SU-DHL-6 (cell line): Measurements from ENCODE around the gene TANC1.

Experiments
- H2AFZ ChIP-seq: fragments of 200-600 bp; sonication (generic); 2 replicates; pipeline ENCODE4 v1.6.1; 2014; ENCODE audit warnings: low read depth, mild to moderate bottlenecking, moderate library complexity, mixed read lengths, antibody characterized with exemption, low read length; ENCODE audit not compliant: severe bottlenecking
- H3F3A ChIP-seq: fragments of 200-600 bp; shearing (Covaris generic); 2 replicates; pipeline ENCODE4 v1.6.0; 2016; ENCODE audit warnings: antibody characterized with exemption, mild to moderate bottlenecking; ENCODE audit not compliant: insufficient read depth
- H3K27ac ChIP-seq: fragments of 200-600 bp; sonication (generic); 2 replicates; pipeline ENCODE4 v1.5.1; 2016; ENCODE audit warnings: low read depth, mild to moderate bottlenecking, low read length, moderate library complexity, mixed read lengths
- H3K27me3 ChIP-seq: fragments of 200-600 bp; sonication (generic), shearing (Covaris generic); 2 replicates; pipeline ENCODE4 v1.6.0; 2014; ENCODE audit warnings: mild to moderate bottlenecking, low read length
- H3K36me3 ChIP-seq: fragments of 200-600 bp; sonication (generic); 2 replicates; pipeline ENCODE4 v1.6.1; 2014; ENCODE audit warnings: mild to moderate bottlenecking, low read length, mixed read lengths
- H3K4me2 ChIP-seq: fragments of 300-600, 200-600 bp; shearing (Covaris generic), sonication (generic); 2 replicates; pipeline ENCODE4 v1.6.0; 2014; ENCODE audit warnings: low read length, low read depth, mild to moderate bottlenecking; ENCODE audit not compliant: poor library complexity, severe bottlenecking
- H3K4me3 ChIP-seq: fragments of 200-600 bp; sonication (generic); 2 replicates; pipeline ENCODE4 v1.5.1; 2014; ENCODE audit warnings: antibody characterized with exemption, low read length, mild to moderate bottlenecking, mixed read lengths; ENCODE audit not compliant: insufficient read depth, poor library complexity, severe bottlenecking
- H3K79me2 ChIP-seq: fragments of 200-600 bp; sonication (generic); 2 replicates; pipeline ENCODE4 v1.6.1; 2014; ENCODE audit warnings: mild to moderate bottlenecking, low read length, moderate library complexity; ENCODE audit not compliant: insufficient read depth
- H3K9ac ChIP-seq: fragments of 200-600 bp; sonication (generic); 2 replicates; pipeline ENCODE4 v1.7.0; 2014; ENCODE audit warnings: mild to moderate bottlenecking, low read length
- H3K9me2 ChIP-seq: fragments of 200-600 bp; sonication (generic); replicated peaks from 2 replicates; pipeline ENCODE4 v1.6.1; 2014; ENCODE audit warnings: low read length; ENCODE audit not compliant: insufficient read depth
- H3K9me3 ChIP-seq: fragments of 200-600 bp; sonication (generic); 2 replicates; pipeline ENCODE4 v1.6.1; 2014; ENCODE audit warnings: low read length, mixed read lengths; ENCODE audit not compliant: insufficient read depth
- H4K20me1 ChIP-seq: fragments of 200-600 bp; sonication (generic); 2 replicates; pipeline ENCODE4 v1.6.1; 2014; ENCODE audit warnings: low read depth, mild to moderate bottlenecking, antibody characterized with exemption, low read length, moderate library complexity, mixed read lengths
- CTCF ChIP-seq: fragments of 200-600 bp; sonication (generic); IDR thresholded peaks from one replicate; pipeline ENCODE4 v1.5.1; 2017; ENCODE audit warnings: antibody characterized with exemption, mild to moderate bottlenecking, low read length, moderate library complexity; ENCODE audit not compliant: insufficient read depth, poor library complexity, severe bottlenecking
- EZH2phosphoT487 ChIP-seq: fragments of 200-600 bp; sonication (generic), shearing (Covaris generic); conservative IDR thresholded peaks from 2 replicates; pipeline ENCODE4 v1.6.1; 2018; ENCODE audit warnings: mild to moderate bottlenecking, antibody characterized with exemption, low read length, moderate library complexity, mixed read lengths

The TANC1 gene

GRCh38 chr2:158943973-158944372 lies 24.5 kb upstream of the TANC1 start:
- no peaks in the 10 kb centered on the region for H3K27me3 ChIP-seq

GRCh38 chr2:158948964-158949699 lies 19.3 kb upstream of the TANC1 start:
- H3K27ac ChIP-seq = no peak overlapping the region

More at GRCh38 chr2:158943973-158944372, 24.5 kb upstream of the TANC1 start:
- H2AFZ ChIP-seq = no peak overlapping the region
- no peaks in the 10 kb centered on the region for H4K20me1 ChIP-seq
- H3K4me3 ChIP-seq = no peak overlapping the region
- no peaks in the 10 kb centered on the region for H3K79me2 ChIP-seq
- TF ChIP-seq CTCF = no peak
- TF ChIP-seq EZH2phosphoT487 = no peak
- no peak overlapping the region for H3K4me2 ChIP-seq
- no peak overlapping the region for H3K9ac ChIP-seq
- H3K27ac ChIP-seq = no peak overlapping the region
- H3F3A ChIP-seq = no peaks in the 10 kb centered on the region
- H3K9me3 ChIP-seq = no peaks in the 10 kb centered on the region
- H3K36me3 ChIP-seq = no peaks in the 10 kb centered on the region
- H3K9me2 ChIP-seq = no peaks in the 10 kb centered on the region

GRCh38 chr2:158953454-158953853 lies 15.0 kb upstream of the TANC1 start:
- Histone ChIP-seq H3K27me3 (no peaks in the 10 kb centered on the region), H3F3A (no peaks in the 10 kb centered on the region), H3K36me3 (no peaks in the 10 kb centered on the region), H3K9ac (no peak overlapping the region), H3K4me3 (no peak overlapping the region), H3K9me3 (no peaks in the 10 kb centered on the region), H4K20me1 (no peaks in the 10 kb centered on the region), H3K79me2 (no peaks in the 10 kb centered on the region), H3K4me2 (no peak overlapping the region), H3K27ac (no peak overlapping the region), H3K9me2 (no peaks in the 10 kb centered on the region), H2AFZ (no peak overlapping the region)
- no peak for TF ChIP-seq EZH2phosphoT487
- TF ChIP-seq CTCF = no peak

More at GRCh38 chr2:158948964-158949699, 19.3 kb upstream of the TANC1 start:
- no peaks in the 10 kb centered on the region for H3K27me3 ChIP-seq
- TF ChIP-seq EZH2phosphoT487 = no peak
- no peak for TF ChIP-seq CTCF
- H4K20me1 ChIP-seq = no peaks in the 10 kb centered on the region
- no peak overlapping the region for H3K9ac ChIP-seq
- H3F3A ChIP-seq = no peaks in the 10 kb centered on the region
- no peak overlapping the region for H3K4me2 ChIP-seq
- no peaks in the 10 kb centered on the region for H3K9me3 ChIP-seq
- no peak overlapping the region for H2AFZ ChIP-seq
- H3K9me2 ChIP-seq = no peaks in the 10 kb centered on the region
- H3K79me2 ChIP-seq = no peaks in the 10 kb centered on the region
- no peak overlapping the region for H3K4me3 ChIP-seq
- H3K36me3 ChIP-seq = no peaks in the 10 kb centered on the region
